ENCODE data around the gene PEX26. TPM values are rescaled to one million over a fixed set of nuclear protein-coding genes. Genes with fewer than 3 reads are reported as not detected.
"Not testable (repeated sequence)": the region's sequence is repeated elsewhere in the genome, so short reads cannot be mapped to it uniquely, and the experiment has no call there.

Gene PEX26
- 23.4 and 32.5 TPM in 2 replicates for total RNA-seq (2014; rRNA removed; shearing (Covaris generic))

GRCh38 chr22:18077639-18078328 is at the start of gene PEX26:
PEX26 (plus strand) TSS chr22:18077990; CDS start chr22:18078377, 387 bp downstream.
- peak; percentile 87 for DNase-seq (ENCODE audit: low spot score)

- DNase-seq (ENCODE audit: low spot score) = no peak
Observed at GRCh38 chr22:18028817-18029527, 48.8 kb upstream of the PEX26 start.

- no peak for DNase-seq (ENCODE audit: low spot score)
Observed at GRCh38 chr22:18029686-18030267, 48.0 kb upstream of the PEX26 start.

- DNase-seq (ENCODE audit: low spot score) = no peak
Observed at GRCh38 chr22:18031695-18032454, 45.9 kb upstream of the PEX26 start.

- no peak for DNase-seq (ENCODE audit: low spot score)
Observed at GRCh38 chr22:18032455-18033101, 45.2 kb upstream of the PEX26 start.

GRCh38 chr22:18033204-18033998 is 44.4 kb upstream of the PEX26 start:
- no peak for DNase-seq (ENCODE audit: low spot score)

- no peak for DNase-seq (ENCODE audit: low spot score)
Observed at GRCh38 chr22:18034076-18034475, 43.7 kb upstream of the PEX26 start.

- peak; percentile 53 for DNase-seq (ENCODE audit: low spot score)
Observed at GRCh38 chr22:18035751-18036150, 42.0 kb upstream of the PEX26 start.

GRCh38 chr22:18040898-18041297 is 36.9 kb upstream of the PEX26 start:
- not testable (repeated sequence) for DNase-seq (ENCODE audit: low spot score)

- DNase-seq (ENCODE audit: low spot score) = no peak
Observed at GRCh38 chr22:18042685-18043084, 35.1 kb upstream of the PEX26 start.

- no peak for DNase-seq (ENCODE audit: low spot score)
Observed at GRCh38 chr22:18044548-18045271, 33.1 kb upstream of the PEX26 start.

GRCh38 chr22:18045794-18046193 is 32.0 kb upstream of the PEX26 start:
- no peak for DNase-seq (ENCODE audit: low spot score)

- DNase-seq (ENCODE audit: low spot score) = no peak
Observed at GRCh38 chr22:18048041-18048440, 29.7 kb upstream of the PEX26 start.

GRCh38 chr22:18048441-18048898 is 29.3 kb upstream of the PEX26 start:
- DNase-seq (ENCODE audit: low spot score) = no peak

GRCh38 chr22:18050065-18050464 is 27.7 kb upstream of the PEX26 start:
- no peak for DNase-seq (ENCODE audit: low spot score)

- not testable (repeated sequence) for DNase-seq (ENCODE audit: low spot score)
Observed at GRCh38 chr22:18051113-18051512, 26.7 kb upstream of the PEX26 start.

GRCh38 chr22:18053216-18053946 is 24.4 kb upstream of the PEX26 start:
- not testable (repeated sequence) for DNase-seq (ENCODE audit: low spot score)

GRCh38 chr22:18055619-18056160 is 22.1 kb upstream of the PEX26 start:
- no peak for DNase-seq (ENCODE audit: low spot score)

GRCh38 chr22:18056161-18056666 is 21.6 kb upstream of the PEX26 start:
- no peak for DNase-seq (ENCODE audit: low spot score)
